ENCODE measurements around the gene STAP2. TPM values are rescaled to one million over a fixed set of nuclear protein-coding genes. Genes with fewer than 3 reads are reported as not detected.

Gene STAP2
- polyA plus RNA-seq, 1 donor (not counting 4 experiments of a cell fraction or from before 2014, with no cell fraction given) = 60.0 TPM

DNA sequence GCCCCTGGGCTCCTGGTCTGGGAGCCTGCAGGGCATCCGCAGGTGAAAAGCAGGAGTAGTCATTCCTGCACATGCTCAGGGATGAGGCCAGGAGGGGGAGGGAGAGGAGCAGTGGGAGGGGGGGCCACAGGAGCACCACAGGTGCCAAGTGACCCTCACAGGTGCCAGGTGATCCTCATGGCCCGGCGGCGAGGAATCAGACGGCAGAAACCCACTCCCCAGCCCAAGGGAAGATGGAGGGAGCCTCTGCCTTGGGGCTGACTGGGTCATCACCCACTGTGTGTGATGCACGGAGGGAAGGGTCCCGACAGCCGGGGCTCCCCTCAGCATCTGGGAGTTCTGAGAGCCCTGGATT lies 34.4 kb upstream of the STAP2 start:
- DNase-seq (ENCODE audit: low read depth, low spot score) (no peak), FAIRE-seq (no peak)
- Histone ChIP-seq H3K4me2 (ENCODE audit: control insufficient read depth, extremely low read depth, insufficient read depth, low read depth, low read length) (no peak overlapping the region), H3K27ac (ENCODE audit: control insufficient read depth, insufficient read depth, low read length) (no peak overlapping the region), H3K9me1 (ENCODE audit: control insufficient read depth, extremely low read depth, insufficient read depth, low read length) (peaks cover 8% of the 10 kb centered on the region), H4K20me1 (ENCODE audit: control insufficient read depth, extremely low read depth, insufficient read depth, low read length) (peaks cover 10% of the 10 kb centered on the region), H3K79me2 (ENCODE audit: control insufficient read depth, insufficient read depth, low read length) (peaks cover 73% of the 10 kb centered on the region), H3K9ac (ENCODE audit: control insufficient read depth, extremely low read depth, insufficient read depth, low read length) (no peak overlapping the region), H2AFZ (ENCODE audit: control insufficient read depth, low read length) (no peak overlapping the region), H3K27me3 (ENCODE audit: control insufficient read depth, extremely low read depth, insufficient read depth, low read length) (no peaks in the 10 kb centered on the region), H3K4me1 (ENCODE audit: control insufficient read depth, extremely low read depth, insufficient read depth, low read length) (peaks cover 65% of the 10 kb centered on the region), H3K4me3 (ENCODE audit: control insufficient read depth in 2 of 3, extremely low read depth in 1 of 3, insufficient read depth in 2 of 3, low read depth in 1 of 3, low read length in 3 of 3) (no peak overlapping the region), H3K9me3 (ENCODE audit: control insufficient read depth, low read depth, low read length) (no peaks in the 10 kb centered on the region), H3K36me3 (ENCODE audit: control insufficient read depth in 2 of 2, extremely low read depth in 1 of 2, insufficient read depth in 2 of 2, low read length in 2 of 2) (peaks cover 5 to 7% of the 10 kb centered on the region in 2 experiments)
- dilution Hi-C loops (cut with MboI; ENCODE audit: extremely low pct_ligation_motif_present, low sequenced_read_pairs) = no loop called here
- TF ChIP-seq EZH2 (IDR thresholded peaks at IDR 0.05; ENCODE audit: low read length) = no peak
- TF ChIP-seq, protein P1, sequence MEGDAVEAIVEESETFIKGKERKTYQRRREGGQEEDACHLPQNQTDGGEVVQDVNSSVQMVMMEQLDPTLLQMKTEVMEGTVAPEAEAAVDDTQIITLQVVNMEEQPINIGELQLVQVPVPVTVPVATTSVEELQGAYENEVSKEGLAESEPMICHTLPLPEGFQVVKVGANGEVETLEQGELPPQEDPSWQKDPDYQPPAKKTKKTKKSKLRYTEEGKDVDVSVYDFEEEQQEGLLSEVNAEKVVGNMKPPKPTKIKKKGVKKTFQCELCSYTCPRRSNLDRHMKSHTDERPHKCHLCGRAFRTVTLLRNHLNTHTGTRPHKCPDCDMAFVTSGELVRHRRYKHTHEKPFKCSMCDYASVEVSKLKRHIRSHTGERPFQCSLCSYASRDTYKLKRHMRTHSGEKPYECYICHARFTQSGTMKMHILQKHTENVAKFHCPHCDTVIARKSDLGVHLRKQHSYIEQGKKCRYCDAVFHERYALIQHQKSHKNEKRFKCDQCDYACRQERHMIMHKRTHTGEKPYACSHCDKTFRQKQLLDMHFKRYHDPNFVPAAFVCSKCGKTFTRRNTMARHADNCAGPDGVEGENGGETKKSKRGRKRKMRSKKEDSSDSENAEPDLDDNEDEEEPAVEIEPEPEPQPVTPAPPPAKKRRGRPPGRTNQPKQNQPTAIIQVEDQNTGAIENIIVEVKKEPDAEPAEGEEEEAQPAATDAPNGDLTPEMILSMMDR (optimal IDR thresholded peaks at IDR 0.05 in 1 of 3, IDR thresholded peaks at IDR 0.05 in 1 of 3, conservative IDR thresholded peaks at IDR 0.05 in 1 of 3; ENCODE audit: extremely low read depth in 1 of 3, insufficient read depth in 2 of 3, low read length in 3 of 3) = no peak

DNA sequence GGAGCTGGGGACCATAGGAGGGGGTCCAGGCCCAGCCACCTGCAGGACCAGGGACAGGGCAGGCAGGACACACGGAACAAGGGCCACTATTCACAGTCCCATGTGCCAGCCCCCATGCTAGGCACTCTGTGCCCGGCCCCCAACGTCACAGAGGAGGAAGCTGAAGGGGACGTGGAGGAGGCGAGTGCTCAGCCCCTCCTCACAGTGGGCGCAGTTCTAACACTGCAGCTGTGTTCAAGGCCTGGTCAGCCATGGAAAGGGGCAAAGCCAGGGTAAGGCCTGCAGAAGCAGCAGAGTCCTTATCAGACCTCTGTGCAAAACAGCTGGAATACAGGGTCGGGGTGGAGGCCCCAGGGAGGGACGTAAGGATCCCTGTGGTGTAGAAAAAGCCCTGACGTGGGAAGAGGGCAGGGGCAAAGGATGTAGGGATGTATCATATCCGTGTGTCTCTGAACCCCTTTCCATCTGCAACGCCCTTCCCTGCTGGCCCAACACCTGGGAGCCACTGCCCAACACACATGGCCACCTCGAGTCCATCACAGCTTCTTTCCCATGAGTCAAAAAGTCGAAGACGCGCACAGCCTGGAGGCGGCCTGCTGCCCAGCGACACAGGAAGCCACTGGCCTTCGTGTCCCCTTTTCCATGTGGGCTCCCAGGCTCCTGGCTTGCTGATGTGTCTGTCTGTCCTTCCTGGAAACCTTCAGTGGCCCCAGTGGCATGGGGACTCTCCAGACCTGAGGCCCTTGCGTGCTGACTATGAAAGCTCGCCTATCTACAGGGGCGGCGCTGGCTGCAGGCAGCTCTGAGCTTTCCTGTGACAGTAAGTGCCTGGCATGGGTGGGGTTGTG lies 33.8 kb upstream of the STAP2 start:
- TF ChIP-seq, protein P1 (optimal IDR thresholded peaks at IDR 0.05 in 1 of 3, IDR thresholded peaks at IDR 0.05 in 1 of 3, conservative IDR thresholded peaks at IDR 0.05 in 1 of 3; ENCODE audit: extremely low read depth in 1 of 3, insufficient read depth in 2 of 3, low read length in 3 of 3) = no peak
- TF ChIP-seq EZH2 (IDR thresholded peaks at IDR 0.05; ENCODE audit: low read length) = no peak
- FAIRE-seq = no peak
- Histone ChIP-seq H3K4me2 (ENCODE audit: control insufficient read depth, extremely low read depth, insufficient read depth, low read depth, low read length) (no peak overlapping the region), H3K36me3 (ENCODE audit: control insufficient read depth in 2 of 2, extremely low read depth in 1 of 2, insufficient read depth in 2 of 2, low read length in 2 of 2) (peaks cover 10 to 12% of the 10 kb centered on the region in 2 experiments), H3K4me3 (ENCODE audit: control insufficient read depth in 2 of 3, extremely low read depth in 1 of 3, insufficient read depth in 2 of 3, low read depth in 1 of 3, low read length in 3 of 3) (no peak overlapping the region), H2AFZ (ENCODE audit: control insufficient read depth, low read length) (no peak overlapping the region), H3K9me3 (ENCODE audit: control insufficient read depth, low read depth, low read length) (no peaks in the 10 kb centered on the region), H3K9ac (ENCODE audit: control insufficient read depth, extremely low read depth, insufficient read depth, low read length) (no peak overlapping the region), H3K27me3 (ENCODE audit: control insufficient read depth, extremely low read depth, insufficient read depth, low read length) (no peaks in the 10 kb centered on the region), H4K20me1 (ENCODE audit: control insufficient read depth, extremely low read depth, insufficient read depth, low read length) (peaks cover 10% of the 10 kb centered on the region), H3K4me1 (ENCODE audit: control insufficient read depth, extremely low read depth, insufficient read depth, low read length) (peaks cover 59% of the 10 kb centered on the region), H3K9me1 (ENCODE audit: control insufficient read depth, extremely low read depth, insufficient read depth, low read length) (peaks cover 8% of the 10 kb centered on the region), H3K27ac (ENCODE audit: control insufficient read depth, insufficient read depth, low read length) (no peak overlapping the region), H3K79me2 (ENCODE audit: control insufficient read depth, insufficient read depth, low read length) (peaks cover 73% of the 10 kb centered on the region)
- dilution Hi-C loops (cut with MboI; ENCODE audit: extremely low pct_ligation_motif_present, low sequenced_read_pairs) = no loop called here
- DNase-seq (ENCODE audit: low read depth, low spot score) = no peak
